ENCODE results near the gene RAI14.

- no peak for TF ChIP-seq POLR2A (IDR thresholded peaks at IDR 0.05)
- TF ChIP-seq CTCF (IDR thresholded peaks at IDR 0.05) = no peak
Measured at GRCh38 chr5:34674187-34674586, 18.1 kb downstream of the RAI14 start.

Data from body of pancreas (tissue), 4 donors.